ENCODE data around the gene ENTPD6.

DNA sequence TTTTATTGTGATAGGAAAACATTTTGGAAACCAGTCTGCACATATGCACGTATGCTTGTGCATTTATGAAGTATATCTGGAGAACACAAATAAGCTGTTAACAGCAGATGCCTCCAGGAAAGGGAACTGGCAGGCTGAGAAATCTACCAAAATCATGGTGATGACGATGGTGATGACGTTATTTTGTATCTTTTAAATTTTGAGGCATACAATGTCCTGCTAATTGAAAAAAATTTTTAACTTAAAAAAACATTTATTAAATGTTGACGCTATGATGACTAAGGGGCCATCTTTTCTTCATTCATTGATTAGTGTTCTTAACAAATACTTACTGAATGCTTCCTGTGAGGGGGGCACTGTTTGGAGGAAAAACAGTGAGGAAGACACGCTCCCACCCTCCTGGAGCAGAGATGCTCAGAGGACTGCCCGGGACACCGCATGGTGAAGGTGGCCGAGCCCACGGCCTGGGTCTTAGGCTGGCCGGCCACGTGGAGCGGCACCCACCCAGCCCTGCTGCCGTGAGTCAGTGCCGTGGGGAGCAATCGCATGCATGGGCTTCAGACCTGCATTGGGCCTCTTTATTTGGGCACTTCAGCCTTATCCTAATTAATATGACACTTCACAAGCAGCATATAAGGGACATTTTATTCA lies 15.9 kb upstream of the ENTPD6 start:
- TF ChIP-seq CTCF (IDR thresholded peaks at IDR 0.05) (no peak), POLR2A (IDR thresholded peaks at IDR 0.05) (no peak)

Measured in esophagus squamous epithelium (tissue), 4 donors.